GM13976 (cell line): ENCODE data around the gene NID1.
"Not testable (repeated sequence)": the region's sequence is repeated elsewhere in the genome, so short reads cannot be mapped to it uniquely, and the experiment has no call there.

Source experiments
- DNase-seq: peaks from one replicate; pipeline ENCODE4 v3.0.0; 2012; ENCODE audit warnings: low spot score
- CTCF ChIP-seq: IDR thresholded peaks from 2 replicates; pipeline ENCODE4 v1.5.1; 2012; ENCODE audit warnings: borderline replicate concordance, mild to moderate bottlenecking; ENCODE audit not compliant: insufficient read depth; ENCODE audit errors: extremely low read depth, missing control alignments, control extremely low read depth
- in situ Hi-C: fragments of 300-500 bp; cut with MboI; formaldehyde crosslinking; loops from one replicate; pipeline ENCODE4 v1.12.0; 2022; ENCODE audit warnings: low sequenced_read_pairs, mixed read lengths, inconsistent platforms; ENCODE audit not compliant: unreplicated experiment

Gene NID1

DNA sequence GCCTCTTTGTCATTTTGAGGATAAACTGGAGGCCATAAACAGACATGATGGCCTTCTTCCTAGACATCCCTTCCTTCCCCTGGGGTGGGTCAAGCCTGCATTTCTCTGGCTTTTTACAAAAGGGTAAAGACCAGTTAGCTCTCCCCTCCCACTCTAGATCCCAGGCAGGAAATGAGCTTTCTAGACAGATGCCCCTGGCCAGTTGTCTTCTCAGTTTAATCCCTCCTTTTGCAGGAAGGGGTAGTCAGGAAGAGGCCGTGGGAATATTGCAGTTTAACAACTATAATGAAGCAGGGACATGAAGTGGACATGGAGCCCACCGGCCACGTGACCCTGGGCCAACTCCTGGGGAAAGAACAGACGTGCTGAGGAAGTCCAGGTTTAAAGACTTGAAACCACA lies 85.7 kb downstream of the NID1 start:
- DNase-seq, result no peak
- in situ Hi-C loops, result no loop called here
- TF ChIP-seq CTCF, result no peak

DNA sequence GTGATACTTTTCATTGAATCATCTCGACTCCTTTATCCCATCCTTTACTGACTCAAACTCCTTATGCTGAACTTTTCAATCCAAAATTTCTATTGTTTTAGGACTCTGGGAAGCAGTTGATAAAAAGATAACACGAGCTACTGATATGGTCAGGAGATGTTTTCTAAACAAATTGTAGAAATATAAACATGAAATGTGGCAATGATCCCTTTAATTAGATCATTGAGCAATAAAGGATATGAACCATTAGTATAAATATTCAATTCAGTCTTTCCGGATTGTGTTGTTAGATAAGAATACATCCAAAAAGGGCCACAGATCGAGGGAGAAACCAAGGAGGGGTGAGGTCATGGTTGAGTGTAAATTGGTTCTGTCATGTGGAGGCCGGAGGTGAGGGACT lies 88.4 kb downstream of the NID1 start:
- TF ChIP-seq CTCF, result no peak
- DNase-seq, result no peak
- in situ Hi-C loops, result no loop called here

GRCh38 chr1:235974616-235975015 lies 90.3 kb downstream of the NID1 start:
- in situ Hi-C loops, result loop anchor here (25.0 kb wide), 1 partner anchor 462 kb away; the partner anchor contains the start of gene B3GALNT2
- DNase-seq, result no peak
- no peak for TF ChIP-seq CTCF

- in situ Hi-C loops, result loop anchor here (25.0 kb wide), 1 partner anchor 460 kb away; the partner anchor contains the start of gene B3GALNT2
- DNase-seq, result not testable (repeated sequence)
Observed at GRCh38 chr1:235972691-235973090, 92.2 kb downstream of the NID1 start.

DNA sequence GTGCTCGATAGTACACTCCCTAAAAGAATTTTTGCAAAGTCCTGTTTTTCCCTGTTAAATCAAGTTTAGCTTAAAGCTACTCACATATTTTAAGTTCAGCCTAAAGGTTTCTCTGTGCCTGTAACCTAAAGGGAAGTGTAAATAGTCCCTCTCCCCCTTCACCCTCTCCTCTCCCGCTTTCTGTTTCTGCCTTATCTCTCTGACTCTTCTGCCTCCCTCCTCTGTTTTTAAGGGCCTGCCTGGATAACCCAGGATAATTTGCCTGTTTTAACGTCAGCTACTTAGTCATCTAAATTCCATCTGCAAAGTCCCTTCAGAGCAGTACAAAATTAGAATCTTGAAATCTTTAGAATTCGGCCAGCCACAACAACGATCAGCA lies 92.6 kb downstream of the NID1 start:
- DNase-seq, result peak; percentile 43
- in situ Hi-C loops, result loop anchor here (25.0 kb wide), 1 partner anchor 460 kb away; the partner anchor contains the start of gene B3GALNT2
- TF ChIP-seq CTCF, result no peak

- peak; percentile 91 for TF ChIP-seq CTCF
- in situ Hi-C loops, result loop anchor here (25.0 kb wide), 1 partner anchor 459 kb away; the partner anchor contains the start of gene B3GALNT2
- peak; percentile 86 for DNase-seq
Observed at GRCh38 chr1:235971571-235972310, 93.1 kb downstream of the NID1 start.

DNA sequence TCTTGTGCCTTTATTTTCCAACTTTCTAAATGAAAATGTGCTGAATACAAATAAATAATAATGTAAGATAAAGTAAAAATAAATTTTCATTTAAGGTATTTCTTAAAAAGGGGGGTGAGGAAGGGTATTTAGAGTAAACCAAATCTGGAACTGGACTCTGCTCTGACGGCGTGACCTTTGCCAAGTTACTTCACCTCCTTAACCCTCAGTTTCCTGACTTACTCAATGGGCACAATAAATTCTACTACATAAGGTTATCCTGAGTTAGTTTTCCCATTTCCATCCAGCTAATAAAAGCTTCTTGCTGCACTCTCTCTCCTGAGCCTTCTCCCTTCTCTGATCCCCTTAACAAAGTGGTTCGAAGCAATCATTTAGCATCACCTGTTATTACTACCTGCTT lies 93.9 kb downstream of the NID1 start:
- in situ Hi-C loops, result loop anchor here (25.0 kb wide), 1 partner anchor 459 kb away; the partner anchor contains the start of gene B3GALNT2
- TF ChIP-seq CTCF, result no peak

More for the DNA sequence above, 93.9 kb downstream of the NID1 start:
- DNase-seq, result no peak
